Esophagus squamous epithelium (tissue), 5 donors: ENCODE measurements around the gene SLC6A4. TPM values are rescaled to one million over a fixed set of nuclear protein-coding genes. Genes with fewer than 3 reads are reported as not detected.
"Not testable (repeated sequence)": the region's sequence is repeated elsewhere in the genome, so short reads cannot be mapped to it uniquely, and the experiment has no call there.

Experiments
- DNase-seq: peaks from one replicate; lab custom pipeline; 2025; lab: John Stamatoyannopoulos, UW
- H3K27ac ChIP-seq, 4 donors: fragments of 200-600 bp; sonication (generic); one replicate each; pipeline ENCODE4 v1.5.1; 2016 to 2019; ENCODE audit warnings: mild to moderate bottlenecking in 1 of 4
- H3K27me3 ChIP-seq, 4 donors: fragments of 200-600 bp; sonication (generic); 1 replicate in 3 of 4; 2 replicates in 1 of 4; pipeline versions ENCODE4 v1.5.1 to v1.6.0; 2017 to 2021; ENCODE audit warnings: antibody characterized with exemption in 1 of 4
- H3K36me3 ChIP-seq, 3 donors: fragments of 200-600 bp; sonication (generic); one replicate each; pipeline ENCODE4 v1.5.1; 2016 to 2019
- H3K4me1 ChIP-seq, 3 donors: fragments of 200-600 bp; sonication (generic); one replicate each; pipeline ENCODE4 v1.5.1; 2017 to 2019
- H3K4me3 ChIP-seq, 4 donors: fragments of 200-600 bp; sonication (generic); 1 replicate in 3 of 4; 2 replicates in 1 of 4; pipeline ENCODE4 v1.5.1; 2016 to 2019; ENCODE audit warnings: mild to moderate bottlenecking in 2 of 4, moderate library complexity in 1 of 4
- H3K9me3 ChIP-seq, 3 donors: fragments of 200-600 bp; sonication (generic); one replicate each; pipeline ENCODE4 v1.5.1; 2016 to 2019
- CTCF ChIP-seq, 6 experiments: fragments of 450-650 bp in 4 of 6; fragments of 200-600 bp in 2 of 6; sonication (generic) in 2 of 6; IDR thresholded peaks; one replicate each; pipeline ENCODE4 v1.5.1; 2016 to 2019; ENCODE audit warnings: antibody characterized with exemption in 6 of 6, mild to moderate bottlenecking in 4 of 6, moderate library complexity in 4 of 6
- POLR2A ChIP-seq, 4 donors: fragments of 450-650 bp; IDR thresholded peaks; one replicate each; pipeline ENCODE4 v1.6.1; 2017; ENCODE audit warnings: antibody characterized with exemption in 4 of 4, mild to moderate bottlenecking in 4 of 4, moderate library complexity in 3 of 4
- WGBS, 2 donors: methylation state at CpG; one replicate each; pipeline ENCODE4 v1.1.5; 2018; 5-methylcytosine and 5-hydroxymethylcytosine counted together
- intact Hi-C: fragments of 100-400 bp; cut with DNase I; formaldehyde crosslinking; loops from one replicate; pipeline ENCODE4 v1.15.0; 2022
- small RNA-seq, 4 donors: library from RNA; depleted of rRNA; stranded (forward); fragments of <200 nt; gene quantifications; one replicate each; pipeline ENCODE3, GENCODE V24; 2016
- total RNA-seq, 4 donors: library from RNA; depleted of rRNA; stranded (reverse); fragments of >200 nt; gene quantifications; one replicate each; pipeline ENCODE4 v1.1.0, GENCODE V29; 2016
- donor health status: DM: yes; HTN: yes; CAD: no.

Gene SLC6A4
- total RNA-seq, 4 donors from 2014 or later, result 0.48 to 8.2 (median 3.5) TPM

DNA sequence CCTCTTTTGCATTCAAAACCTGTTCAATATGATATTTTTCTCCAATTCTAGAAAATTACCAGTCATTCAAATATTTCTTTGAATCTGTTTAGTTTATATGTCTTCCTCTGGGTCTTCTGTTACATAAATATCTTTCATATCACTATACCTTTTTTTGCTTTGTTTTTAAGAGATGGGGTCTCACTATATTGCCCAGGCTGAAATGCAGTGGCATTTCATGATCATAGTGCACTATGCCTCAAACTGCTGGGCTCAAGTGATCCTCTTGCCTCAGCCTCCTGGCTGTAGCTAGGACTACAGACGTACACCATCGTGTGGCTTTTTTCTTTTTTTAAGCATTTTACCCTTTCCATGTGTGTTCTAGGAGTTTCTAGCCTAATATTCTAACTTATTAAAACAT lies 80.1 kb downstream of the SLC6A4 start:
- no peaks in the 10 kb centered on the region for H3K9me3 ChIP-seq
- no peaks in the 10 kb centered on the region for H3K27me3 ChIP-seq
- intact Hi-C loops, result no loop called here
- H3K36me3 ChIP-seq, result peaks cover 0 to 28% (median 0%) of the 10 kb centered on the region in 3 donors
- H3K27ac ChIP-seq, result no peak overlapping the region
- 100% methylated on average over 2 of the region's 2 CpGs for WGBS, 2 donors
- TF ChIP-seq POLR2A (IDR thresholded peaks at IDR 0.05), result no peak
- no peak for TF ChIP-seq CTCF (IDR thresholded peaks at IDR 0.05)
- H3K4me1 ChIP-seq, result peaks cover 0 to 8% (median 0%) of the 10 kb centered on the region in 3 donors
- no peak for DNase-seq
- H3K4me3 ChIP-seq, result no peak overlapping the region

- Histone ChIP-seq H3K27me3 (no peaks in the 10 kb centered on the region), H3K4me3 (no peak overlapping the region), H3K4me1 (peaks cover 0 to 21% (median 6%) of the 10 kb centered on the region in 3 donors), H3K27ac (no peak overlapping the region), H3K36me3 (peaks cover 0 to 18% (median 0%) of the 10 kb centered on the region in 3 donors), H3K9me3 (no peaks in the 10 kb centered on the region)
- no peak for DNase-seq
- intact Hi-C loops, result no loop called here
- TF ChIP-seq CTCF (IDR thresholded peaks at IDR 0.05), result no peak
- TF ChIP-seq POLR2A (IDR thresholded peaks at IDR 0.05), result no peak
Observed at GRCh38 chr17:30153463-30153862, 82.0 kb downstream of the SLC6A4 start.

- Histone ChIP-seq H3K4me1 (peaks cover 9 to 40% (median 21%) of the 10 kb centered on the region in 3 donors), H3K27ac (peak overlapping the region in 1 of 4 donors; percentile 33), H3K9me3 (no peaks in the 10 kb centered on the region), H3K36me3 (peaks cover 0 to 12% (median 0%) of the 10 kb centered on the region in 3 donors), H3K4me3 (no peak overlapping the region), H3K27me3 (no peaks in the 10 kb centered on the region)
- TF ChIP-seq POLR2A (IDR thresholded peaks at IDR 0.05) (no peak), CTCF (IDR thresholded peaks at IDR 0.05) (no peak)
- DNase-seq, result no peak
- intact Hi-C loops, result no loop called here
- WGBS, 2 donors, result 80 to 83% methylated on average over 1 to 3 of the region's 4 CpGs
Observed at GRCh38 chr17:30151471-30151870, 84.0 kb downstream of the SLC6A4 start.

DNA sequence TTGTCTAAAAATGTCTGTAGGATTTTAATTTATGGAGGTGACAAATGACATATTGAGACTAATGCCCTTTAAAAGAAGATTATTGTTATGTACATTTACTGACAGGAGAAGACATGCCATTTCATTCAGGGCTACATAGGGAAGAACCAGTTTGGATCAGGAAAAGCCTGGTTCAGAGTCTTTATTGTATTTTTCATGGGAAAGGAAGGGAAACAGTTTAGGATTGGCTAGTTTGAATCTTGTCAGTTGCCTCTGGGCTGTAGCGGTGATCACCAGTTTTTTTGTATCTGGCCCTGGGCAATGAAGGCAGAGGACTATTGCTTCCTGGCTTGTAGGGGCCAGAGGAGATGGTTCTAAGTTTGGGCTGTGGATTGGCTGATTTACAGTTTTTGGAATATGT lies 87.1 kb downstream of the SLC6A4 start:
- 47 to 62% methylated on average over 1 of the region's 1 CpG for WGBS, 2 donors
- TF ChIP-seq POLR2A (IDR thresholded peaks at IDR 0.05) (no peak), CTCF (IDR thresholded peaks at IDR 0.05) (no peak)
- peaks cover 0 to 8% (median 0%) of the 10 kb centered on the region in 3 donors for H3K36me3 ChIP-seq
- peak overlapping the region in 2 of 4 donors; percentile 50 to 60 for H3K27ac ChIP-seq
- no peak overlapping the region for H3K4me3 ChIP-seq
- DNase-seq, result no peak
- H3K9me3 ChIP-seq, result no peaks in the 10 kb centered on the region
- H3K4me1 ChIP-seq, result peaks cover 9 to 41% (median 22%) of the 10 kb centered on the region in 3 donors
- intact Hi-C loops, result no loop called here
- H3K27me3 ChIP-seq, result no peaks in the 10 kb centered on the region

DNA sequence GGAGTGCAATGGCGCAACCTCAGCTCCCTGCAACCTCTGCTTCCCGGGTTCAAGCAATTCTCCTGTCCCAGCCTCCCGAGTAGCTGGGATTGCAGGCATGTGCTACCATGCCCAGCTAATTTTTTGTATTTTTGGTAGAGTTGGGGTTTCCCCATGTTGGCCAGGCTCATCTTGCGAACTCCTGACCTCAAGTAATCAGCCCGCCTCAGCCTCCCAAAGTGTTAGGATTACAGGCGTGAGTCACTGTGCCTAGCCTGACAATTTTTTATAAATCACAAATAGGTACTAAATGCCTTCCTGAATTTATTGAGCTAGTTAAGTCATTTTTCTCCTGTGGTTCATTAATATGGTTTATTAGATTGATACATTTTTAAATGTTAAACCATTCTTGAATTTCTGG lies 87.6 kb downstream of the SLC6A4 start:
- H3K27me3 ChIP-seq, DNase-seq, H3K4me3 ChIP-seq, intact Hi-C loops, H3K36me3 ChIP-seq, H3K9me3 ChIP-seq: not testable (repeated sequence)
- 51 to 52% methylated on average over 6 of the region's 6 CpGs for WGBS, 2 donors
- Histone ChIP-seq H3K27ac (peak overlapping the region in 2 of 4 donors; percentile 50 to 60), H3K4me1 (peaks cover 9 to 41% (median 22%) of the 10 kb centered on the region in 3 donors)

Small RNAs within 50 kb of the gene (small RNA-seq; reads per million reads assigned to genes)
- 144 to 525 (median 209) reads per million in 4 donors for gene RF00154

Other genes with a start within 250 kb of the SLC6A4 start
- gene NSRP1, start 118.9 kb downstream of the SLC6A4 start, total RNA-seq, result 10 to 100 TPM; 12.9 to 28.6 (median 21.8) TPM
- gene BLMH, start 56.2 kb upstream of the SLC6A4 start, total RNA-seq, result 10 to 100 TPM; 18.4 to 41.4 (median 28.4) TPM
- not detected for gene TMIGD1, start 98.4 kb upstream of the SLC6A4 start, total RNA-seq
- 10 to 100 TPM; 36.9 to 63.6 (median 50.8) TPM for gene CPD, start 143.2 kb upstream of the SLC6A4 start, total RNA-seq
- 10 to 100 TPM; 19.4 to 50.4 (median 37.7) TPM for gene GOSR1, start 241.7 kb upstream of the SLC6A4 start, total RNA-seq